SK-N-SH (cell line): Measurements from ENCODE around the gene DIP2A. TPM values are rescaled to one million over a fixed set of nuclear protein-coding genes. Genes with fewer than 3 reads are reported as not detected.

Experiments used
- CTCF ChIA-PET: fragments of 300-600, 350-600 bp; formaldehyde crosslinking; extraction: SDS; loops from one replicate; lab custom pipeline; 2021; lab: Yijun Ruan, JAX
- POLR2A ChIA-PET: fragments of 350-600 bp; sonication (Branson Sonifier 250); formaldehyde crosslinking; extraction: SDS; loops from one replicate; lab custom pipeline; 2020; ENCODE audit warnings: antibody characterized with exemption, inconsistent platforms; lab: Yijun Ruan, JAX
- DNase-seq: peaks from one replicate; pipeline ENCODE4 v3.0.0; 2012
- H2AFZ ChIP-seq: fragments of 200-600 bp; sonication (generic); 2 replicates; pipeline ENCODE4 v1.8.1; 2016; ENCODE audit warnings: antibody characterized with exemption, mild to moderate bottlenecking, low read depth
- H3F3A ChIP-seq: fragments of 200-600 bp; sonication (generic); replicated peaks from 2 replicates; pipeline ENCODE3; 2016; ENCODE audit warnings: antibody characterized with exemption, mild to moderate bottlenecking; ENCODE audit not compliant: insufficient read depth
- H3K27ac ChIP-seq, 2 experiments: fragments of 200-500 bp in 1 of 2; fragments of 200-600 bp in 1 of 2; sonication (Bioruptor generic) in 1 of 2; sonication (generic), shearing (Covaris generic) in 1 of 2; 2 replicates each; pipeline versions ENCODE4 v1.5.1 to v1.6.1; 2014 to 2016; ENCODE audit warnings: low read depth in 2 of 2, inconsistent platforms in 1 of 2, low read length in 1 of 2, mild to moderate bottlenecking in 1 of 2, mixed read lengths in 1 of 2
- H3K27me3 ChIP-seq: fragments of 200-600 bp; sonication (generic), shearing (Covaris generic); 2 replicates; pipeline ENCODE4 v1.6.1; 2016; ENCODE audit warnings: mixed run types; ENCODE audit not compliant: insufficient read depth
- H3K36me3 ChIP-seq, 2 experiments: fragments of 200-500 bp in 1 of 2; fragments of 200-600 bp in 1 of 2; sonication (Bioruptor generic) in 1 of 2; sonication (generic) in 1 of 2; replicated peaks in 1 of 2; 2 replicates each; pipeline versions ENCODE3 to v1.5.1; 2014 to 2016; ENCODE audit warnings: low read length in 1 of 2, mild to moderate bottlenecking in 1 of 2; ENCODE audit not compliant: insufficient read depth in 2 of 2, control insufficient read depth in 1 of 2
- H3K4me1 ChIP-seq, 2 experiments: fragments of 200-500 bp in 1 of 2; fragments of 200-600 bp in 1 of 2; sonication (Bioruptor generic) in 1 of 2; sonication (generic), shearing (Covaris generic) in 1 of 2; 2 replicates each; pipeline versions ENCODE4 v1.5.1 to v1.6.1; 2014 to 2016; ENCODE audit warnings: low read depth in 1 of 2, low read length in 1 of 2, mixed run types in 1 of 2; ENCODE audit not compliant: insufficient read depth in 2 of 2, control insufficient read depth in 1 of 2
- H3K4me2 ChIP-seq: fragments of 200-600 bp; sonication (generic), shearing (Covaris generic); 2 replicates; pipeline ENCODE4 v1.6.1; 2017; ENCODE audit warnings: mixed run types
- H3K4me3 ChIP-seq, 2 experiments: fragments of 200-500 bp in 1 of 2; fragments of 200-600 bp in 1 of 2; sonication (Bioruptor generic) in 1 of 2; sonication (generic), shearing (Covaris generic) in 1 of 2; 2 replicates each; pipeline versions ENCODE4 v1.5.1 to v1.8.1; 2014 to 2016; ENCODE audit warnings: low read depth in 2 of 2, inconsistent platforms in 1 of 2, low read length in 1 of 2, mild to moderate bottlenecking in 1 of 2, mixed read lengths in 1 of 2, moderate library complexity in 1 of 2
- H3K79me2 ChIP-seq: fragments of 200-600 bp; sonication (generic); 2 replicates; pipeline ENCODE4 v1.8.1; 2017; ENCODE audit warnings: mild to moderate bottlenecking; ENCODE audit not compliant: insufficient read depth
- H3K9ac ChIP-seq: fragments of 200-600 bp; sonication (generic); 2 replicates; pipeline ENCODE4 v1.6.1; 2017; ENCODE audit warnings: mixed run types
- H3K9me2 ChIP-seq: fragments of 200-600 bp; sonication (generic); 2 replicates; pipeline ENCODE4 v1.6.1; 2017; ENCODE audit warnings: mixed run types
- H3K9me3 ChIP-seq: fragments of 200-600 bp; sonication (generic); 2 replicates; pipeline ENCODE4 v1.6.1; 2017; ENCODE audit warnings: mixed run types, mild to moderate bottlenecking, moderate library complexity
- H4K20me1 ChIP-seq: fragments of 200-600 bp; sonication (generic); 2 replicates; pipeline ENCODE4 v1.6.1; 2017; ENCODE audit warnings: mild to moderate bottlenecking, mixed run types; ENCODE audit not compliant: insufficient read depth
- CTCF ChIP-seq: fragments of 200-600 bp; sonication (generic); IDR thresholded peaks from 2 replicates; pipeline ENCODE4 v1.6.1; 2017; ENCODE audit warnings: antibody characterized with exemption, mild to moderate bottlenecking, moderate library complexity
- FOXJ3 ChIP-seq: sonication (generic); formaldehyde crosslinking; IDR thresholded peaks from 2 replicates; pipeline ENCODE4 v1.5.1; 2020; ENCODE audit warnings: mild to moderate bottlenecking, missing genetic modification reagents
- GATA2 ChIP-seq: sonication (generic); formaldehyde crosslinking; IDR thresholded peaks from 2 replicates; pipeline ENCODE4 v1.5.0; 2020; ENCODE audit warnings: mild to moderate bottlenecking, missing genetic modification reagents
- MAX ChIP-seq: IDR thresholded peaks from 2 replicates; pipeline ENCODE4 v1.4.0; 2012; ENCODE audit warnings: low read depth
- NRF1 ChIP-seq: IDR thresholded peaks from 2 replicates; pipeline ENCODE4 v1.6.1; 2012; ENCODE audit warnings: low read depth, mild to moderate bottlenecking, low read length
- POLR2AphosphoS5 ChIP-seq: IDR thresholded peaks from 2 replicates; pipeline ENCODE4 v1.6.1; 2012; ENCODE audit warnings: low read depth, low read length
- RCOR1 ChIP-seq: fragments of 150-350 bp; IDR thresholded peaks from 2 replicates; pipeline ENCODE4 v1.6.1; 2017; ENCODE audit warnings: antibody characterized with exemption, low read length
- RFX5 ChIP-seq: IDR thresholded peaks from 2 replicates; pipeline ENCODE4 v1.6.1; 2012; ENCODE audit warnings: mild to moderate bottlenecking, improper control_type of control experiment, low read length
- RXRA ChIP-seq: IDR thresholded peaks from 2 replicates; pipeline ENCODE4 v1.4.0; 2012; ENCODE audit warnings: low read depth, mild to moderate bottlenecking, borderline replicate concordance
- TEAD4 ChIP-seq: IDR thresholded peaks from 2 replicates; pipeline ENCODE4 v1.4.0; 2012; ENCODE audit warnings: mild to moderate bottlenecking, borderline replicate concordance; ENCODE audit not compliant: insufficient read depth
- ZBTB33 ChIP-seq: IDR thresholded peaks from 2 replicates; pipeline ENCODE4 v1.4.0; 2012; ENCODE audit warnings: low read depth, borderline replicate concordance
- WGBS: methylation state at CpG from one replicate; pipeline ENCODE4 v1.1.6; 2017; ENCODE audit warnings: low lambda C conversion rate; 5-methylcytosine and 5-hydroxymethylcytosine counted together
- polyA plus RNA-seq, 3 experiments: library from polyadenylated mRNA; depleted of rRNA; stranded (reverse); fragments of >200 nt; gene quantifications; 2 replicates each; pipeline ENCODE4 v1.2.3, GENCODE V29; 2012

The DIP2A gene
- polyA plus RNA-seq, 1 of the 3 experiments (the other 2 are of a cell fraction), result 26.9 TPM

- CTCF ChIA-PET, result no interaction called here
These were observed 36.0 kb upstream of the DIP2A start for GRCh38 chr21:46422636-46423241.

GRCh38 chr21:46423546-46424038 lies 35.1 kb upstream of the DIP2A start:
- peaks cover 2 to 46% of the 10 kb centered on the region in 2 experiments for H3K36me3 ChIP-seq
- no peak overlapping the region for H3K4me3 ChIP-seq
- ChIA-PET CTCF (interaction anchor here (0.6 kb wide), 1 partner anchor 18 kb away, joined by 3 read pairs; no protein-coding TSS in a partner anchor), POLR2A (no interaction called here)
- no peaks in the 10 kb centered on the region for H3K9me3 ChIP-seq
- no peaks in the 10 kb centered on the region for H3K4me1 ChIP-seq
- no peaks in the 10 kb centered on the region for H3K9me2 ChIP-seq
- 97% methylated on average over 1 of the region's 1 CpG for WGBS
- no peaks in the 10 kb centered on the region for H4K20me1 ChIP-seq
- H3K79me2 ChIP-seq, result no peaks in the 10 kb centered on the region
- H3K4me2 ChIP-seq, result no peak overlapping the region
- no peaks in the 10 kb centered on the region for H3K27me3 ChIP-seq
- no peak overlapping the region for H2AFZ ChIP-seq
- H3F3A ChIP-seq, result no peaks in the 10 kb centered on the region
- DNase-seq, result no peak
- H3K9ac ChIP-seq, result no peak overlapping the region
- no peak overlapping the region for H3K27ac ChIP-seq
- TF ChIP-seq ZBTB33 (no peak), NRF1 (no peak), RCOR1 (no peak), CTCF (no peak), RXRA (no peak), RFX5 (no peak), TEAD4 (no peak), FOXJ3 (CRISPR knock-in tag) (no peak)

More at GRCh38 chr21:46422636-46423241, 36.0 kb upstream of the DIP2A start:
- Histone ChIP-seq H3K9ac (no peak overlapping the region), H3K27ac (no peak overlapping the region), H3K27me3 (no peaks in the 10 kb centered on the region), H4K20me1 (no peaks in the 10 kb centered on the region), H2AFZ (no peak overlapping the region)
- POLR2A ChIA-PET, result no interaction called here
- TF ChIP-seq MAX (no peak), FOXJ3 (CRISPR knock-in tag) (no peak), POLR2AphosphoS5 (no peak), ZBTB33 (no peak), CTCF (no peak), GATA2 (CRISPR knock-in tag) (no peak)
- TF ChIP-seq, all 33 proteins: peak for 0
- Histone ChIP-seq H3K4me1 (no peaks in the 10 kb centered on the region), H3K36me3 (peaks cover 2 to 37% of the 10 kb centered on the region in 2 experiments), H3K9me2 (no peaks in the 10 kb centered on the region), H3K4me2 (no peak overlapping the region), H3K79me2 (no peaks in the 10 kb centered on the region), H3K9me3 (no peaks in the 10 kb centered on the region), H3F3A (no peaks in the 10 kb centered on the region), H3K4me3 (no peak overlapping the region)
- no peak for DNase-seq
- WGBS, result 98% methylated on average over 12 of the region's 12 CpGs
